Hematopoietic multipotent progenitor cell treated with erythropoietin and hydrocortisone succinate and interleukin-3 and kit ligand, for 15 days (in vitro differentiated cells): Measurements from ENCODE around the gene THAP4.
"Not testable (repeated sequence)": the region's sequence is repeated elsewhere in the genome, so short reads cannot be mapped to it uniquely, and the experiment has no call there.

Experiments used
- DNase-seq: peaks from one replicate; pipeline ENCODE4 v3.0.0-alpha.2; 2015; ENCODE audit warnings: low spot score

THAP4 gene

DNA sequence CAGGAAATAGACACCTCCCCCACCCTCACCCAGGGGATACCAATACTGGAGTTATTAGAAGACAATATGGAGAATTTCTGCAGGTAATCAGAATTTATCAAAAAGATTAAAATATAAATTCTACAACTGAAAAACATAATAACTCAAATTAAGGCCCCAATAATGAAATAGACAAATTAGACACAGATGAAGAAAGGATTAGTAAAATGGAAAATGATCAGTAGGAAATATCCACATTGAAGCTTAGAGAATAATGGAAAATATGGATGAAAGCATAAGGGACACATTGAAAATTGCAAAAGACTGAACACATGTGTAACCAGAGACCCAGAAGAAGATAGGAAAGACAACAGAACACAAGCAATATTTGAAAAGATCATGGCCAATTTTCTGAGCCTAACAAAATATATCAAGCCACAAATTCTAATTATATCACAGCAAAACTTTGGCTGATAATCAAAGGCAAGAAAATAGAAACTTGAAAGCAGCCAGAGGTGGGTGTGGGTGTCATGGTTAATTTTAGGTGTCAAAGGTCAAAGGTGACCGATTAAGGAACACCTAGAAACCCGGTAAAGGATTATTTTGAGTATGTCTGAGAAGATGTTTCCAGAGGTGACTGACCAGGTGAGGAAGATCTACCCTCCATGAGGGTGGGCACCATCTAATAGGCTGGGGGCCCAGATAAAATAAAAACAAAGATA is 50.2 kb downstream of the THAP4 start:
- DNase-seq, result no peak

DNA sequence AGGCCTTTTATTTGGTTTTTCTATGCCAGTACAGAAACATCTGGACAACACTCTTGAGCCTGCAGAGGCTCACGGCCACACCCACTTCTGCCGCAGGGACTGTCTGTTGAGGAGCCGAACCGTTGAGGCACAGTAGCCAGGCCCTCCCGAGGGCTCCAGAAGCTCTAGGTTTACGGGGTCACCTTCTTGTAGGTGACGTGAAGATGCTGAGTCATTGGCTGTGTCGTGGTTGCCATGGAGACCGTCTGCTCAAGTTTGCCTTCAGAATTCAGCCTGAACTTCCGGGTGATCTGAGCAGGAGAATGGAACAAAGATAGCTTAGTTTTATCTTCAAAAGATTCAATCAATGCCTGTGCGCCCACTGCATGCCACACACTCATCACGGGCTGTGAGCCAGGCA is 52.5 kb downstream of the THAP4 start:
- DNase-seq, result no peak

GRCh38 chr2:241582806-241583205 is 54.2 kb downstream of the THAP4 start:
- DNase-seq, result no peak

GRCh38 chr2:241582328-241582727 is 54.6 kb downstream of the THAP4 start:
- no peak for DNase-seq

GRCh38 chr2:241579281-241579680 is 57.7 kb downstream of the THAP4 start:
- DNase-seq, result no peak

DNA sequence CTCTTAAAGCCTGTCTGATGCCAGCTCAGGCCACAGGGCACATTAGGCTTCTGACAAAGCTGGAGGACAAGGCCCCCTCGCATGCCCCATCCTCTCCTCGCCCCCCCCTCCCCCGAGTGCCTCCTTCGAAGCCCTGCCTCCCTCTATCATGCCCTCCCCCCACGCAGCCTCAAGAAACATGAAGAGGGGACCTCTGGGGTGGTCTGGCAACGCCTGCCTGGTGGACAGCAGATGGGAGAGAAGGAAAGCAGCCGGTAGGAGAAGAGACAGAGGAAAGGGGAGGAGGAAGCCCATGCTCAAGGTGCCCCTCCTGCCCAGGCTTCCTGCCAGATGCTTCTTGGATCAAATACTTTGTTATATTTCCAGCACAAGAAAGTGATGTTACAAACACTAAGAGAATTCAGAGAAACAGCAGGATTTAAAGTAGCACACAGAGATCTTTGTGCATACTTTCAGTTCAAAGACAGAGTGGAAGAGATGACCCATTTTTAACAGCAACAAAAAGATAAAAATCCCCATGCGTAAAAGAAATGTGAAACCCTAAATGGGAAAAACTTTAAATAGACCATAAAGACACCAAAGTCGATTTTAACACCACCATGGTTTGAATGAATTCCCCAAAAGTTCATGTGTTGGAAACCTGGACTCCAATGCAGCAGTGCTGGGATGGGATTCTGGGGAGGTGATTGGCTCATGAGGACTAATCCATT is 59.4 kb downstream of the THAP4 start:
- DNase-seq, result no peak

GRCh38 chr2:241576293-241576654 is 60.7 kb downstream of the THAP4 start:
- DNase-seq, result no peak

DNA sequence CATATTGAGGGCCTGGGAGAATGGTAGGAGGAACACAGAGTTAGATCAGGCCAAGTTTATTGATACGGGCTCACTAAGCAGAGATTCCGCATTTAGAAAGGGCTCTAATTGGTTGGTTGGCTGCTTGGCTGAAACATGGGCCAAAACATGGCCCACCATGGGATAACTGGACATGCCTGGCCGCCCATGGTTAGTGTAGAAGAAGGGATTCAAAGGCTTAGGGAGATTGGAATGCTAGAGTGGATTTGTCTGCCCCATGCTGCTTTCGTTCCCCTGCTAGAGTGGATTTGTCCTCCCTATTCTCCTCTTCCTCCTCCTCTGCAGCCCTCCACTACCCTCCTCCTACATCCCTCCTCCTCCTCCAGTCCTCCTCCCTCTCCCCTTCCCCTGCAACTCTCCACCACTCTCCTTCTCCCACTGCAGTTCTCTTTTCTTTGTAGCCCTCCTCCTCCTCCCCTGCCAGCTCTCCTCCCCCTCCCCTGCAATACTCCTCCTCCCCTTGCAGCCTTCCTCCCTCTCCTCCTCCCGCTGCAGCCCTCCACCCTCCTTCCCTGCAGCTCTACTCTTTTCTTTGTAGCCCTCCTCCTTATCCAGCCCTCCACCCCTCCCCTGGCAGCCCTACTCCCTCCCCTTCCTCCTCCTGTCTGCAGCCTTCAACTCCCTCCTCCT is 61.2 kb downstream of the THAP4 start:
- no peak for DNase-seq

DNA sequence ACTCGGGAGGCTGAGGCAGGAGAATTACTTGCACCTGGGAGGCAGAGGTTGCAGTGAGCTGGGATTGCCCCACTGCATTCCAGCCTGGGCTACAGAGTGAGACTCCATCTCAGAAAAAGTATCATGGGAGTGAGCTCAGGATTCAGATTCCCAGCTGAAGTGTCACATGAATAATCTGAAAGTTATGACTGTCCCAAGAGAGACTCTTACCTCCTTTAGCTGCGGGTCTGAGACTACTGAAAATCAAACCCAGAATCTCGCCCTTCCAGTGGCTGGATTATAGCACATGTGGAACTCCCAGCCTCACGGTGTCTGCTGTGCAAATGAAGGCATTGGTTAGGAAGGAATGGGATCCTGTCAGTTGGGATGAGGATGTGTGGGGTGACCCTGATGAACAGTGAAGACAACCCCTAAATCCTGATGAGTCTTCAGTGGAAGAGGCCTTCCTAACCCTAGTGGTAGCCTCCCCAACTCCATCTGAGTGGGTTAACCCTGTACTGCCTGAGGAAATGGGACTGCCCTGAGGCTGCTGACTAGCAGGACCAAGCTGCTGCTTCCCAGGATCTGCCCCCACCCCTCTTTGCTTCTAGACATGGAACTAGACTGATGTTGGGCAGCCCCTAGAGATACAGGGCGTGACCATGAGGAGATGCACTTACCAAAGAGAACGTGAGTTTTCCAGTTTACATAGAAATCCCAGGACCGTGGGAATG is 61.9 kb downstream of the THAP4 start:
- no peak for DNase-seq

GRCh38 chr2:241573741-241574140 is 63.2 kb downstream of the THAP4 start:
- DNase-seq, result no peak

DNA sequence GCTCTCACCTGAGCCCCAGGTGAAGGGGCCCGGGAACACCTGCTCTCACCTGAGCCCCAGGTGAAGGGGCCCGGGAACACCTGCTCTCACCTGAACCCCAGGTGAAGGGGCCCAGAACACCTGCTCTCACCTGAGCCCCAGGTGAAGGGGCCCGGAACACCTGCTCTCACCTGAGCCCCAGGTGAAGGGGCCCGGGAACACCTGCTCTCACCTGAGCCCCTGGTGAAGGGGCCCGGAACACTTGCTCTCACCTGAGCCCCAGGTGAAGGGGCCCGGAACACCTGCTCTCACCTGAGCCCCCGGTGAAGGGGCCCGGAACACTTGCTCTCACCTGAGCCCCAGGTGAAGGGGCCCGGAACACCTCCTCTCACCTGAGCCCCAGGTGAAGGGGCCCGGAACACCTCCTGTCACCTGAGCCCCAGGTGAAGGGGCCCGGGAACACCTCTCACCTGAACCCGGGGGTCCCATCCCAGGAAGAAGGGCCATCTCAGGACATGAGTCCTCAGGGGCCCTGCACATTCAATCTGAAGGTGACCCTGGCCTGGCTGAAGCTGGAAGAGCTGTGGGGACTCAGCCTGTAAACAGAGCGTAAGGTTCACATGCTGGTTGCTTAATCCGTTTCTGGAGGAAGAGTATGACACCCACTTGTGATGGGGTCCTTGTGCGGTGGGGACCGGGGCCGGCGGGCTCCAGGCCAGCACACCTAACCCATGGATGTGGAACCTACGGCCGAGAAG is 63.9 kb downstream of the THAP4 start:
- not testable (repeated sequence) for DNase-seq

DNA sequence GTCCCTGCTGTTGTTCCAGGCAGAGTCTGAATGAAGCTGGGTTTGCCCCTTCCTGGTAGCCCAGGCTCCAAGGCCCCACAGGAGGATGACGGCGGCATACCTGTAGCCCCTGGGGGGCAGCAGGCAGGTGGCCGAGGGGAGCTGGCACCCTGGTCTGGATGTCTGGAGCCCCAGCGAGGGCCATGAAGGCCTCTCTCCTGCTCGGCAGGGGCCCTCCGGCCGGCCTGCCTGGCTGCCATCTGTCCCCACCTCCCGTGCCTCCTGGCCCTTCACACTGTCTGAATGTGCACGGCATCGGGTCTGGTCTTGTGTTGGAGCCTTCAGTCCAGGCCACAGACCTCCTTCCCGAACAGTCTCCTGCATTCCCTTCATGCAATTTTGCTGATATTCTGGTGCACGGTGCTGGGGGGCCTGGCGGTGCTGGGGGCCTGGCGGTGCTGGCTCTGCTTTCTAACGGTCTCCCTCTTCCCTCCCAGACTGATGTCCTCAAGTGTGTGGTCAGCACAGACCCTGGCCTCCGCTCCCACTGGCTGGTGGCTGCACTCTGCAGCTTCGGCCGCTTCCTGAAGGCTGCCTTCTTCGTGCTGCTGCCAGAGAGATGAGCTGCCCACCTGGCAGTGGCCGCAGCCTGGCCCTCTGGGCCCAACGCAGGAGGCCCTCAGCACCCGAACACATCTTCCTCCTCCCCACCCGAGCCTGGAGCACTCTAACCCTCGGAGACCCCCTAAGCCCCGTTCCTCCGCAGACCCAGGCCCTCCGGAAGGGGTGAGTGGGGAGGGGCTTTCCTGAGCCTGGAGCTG is 64.9 kb downstream of the THAP4 start:
- DNase-seq, result no peak

DNA sequence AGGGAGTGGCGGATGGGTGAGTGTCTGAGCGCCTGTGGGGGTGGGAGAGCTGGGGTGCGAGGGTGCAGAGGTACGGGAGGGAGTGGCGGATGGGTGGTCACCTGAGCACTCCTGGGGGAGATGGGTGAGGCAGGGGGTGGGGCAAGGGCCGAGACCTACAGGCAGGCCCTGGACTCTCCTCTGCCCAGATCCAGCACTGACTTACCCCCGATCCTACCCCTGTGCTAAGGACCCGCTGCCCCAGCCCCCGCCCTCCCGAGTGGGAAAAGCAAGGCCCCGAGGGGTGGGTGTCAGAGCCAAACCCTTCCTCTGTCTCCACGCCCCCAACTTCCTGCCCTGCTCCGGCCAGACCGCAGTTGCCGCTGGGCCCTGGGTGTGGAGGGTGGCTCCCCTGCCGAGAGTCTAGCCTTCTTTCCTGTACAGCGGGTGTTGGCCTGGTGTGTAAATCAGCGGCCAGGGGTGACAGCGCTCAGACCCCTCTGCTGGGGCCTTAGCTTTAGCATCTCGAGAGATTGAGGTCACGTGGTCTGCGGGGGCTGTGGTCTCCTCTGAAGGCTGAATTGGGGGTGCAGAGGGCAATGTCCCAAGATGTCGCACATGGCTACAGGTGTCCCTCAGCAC is 65.9 kb downstream of the THAP4 start:
- no peak for DNase-seq

DNA sequence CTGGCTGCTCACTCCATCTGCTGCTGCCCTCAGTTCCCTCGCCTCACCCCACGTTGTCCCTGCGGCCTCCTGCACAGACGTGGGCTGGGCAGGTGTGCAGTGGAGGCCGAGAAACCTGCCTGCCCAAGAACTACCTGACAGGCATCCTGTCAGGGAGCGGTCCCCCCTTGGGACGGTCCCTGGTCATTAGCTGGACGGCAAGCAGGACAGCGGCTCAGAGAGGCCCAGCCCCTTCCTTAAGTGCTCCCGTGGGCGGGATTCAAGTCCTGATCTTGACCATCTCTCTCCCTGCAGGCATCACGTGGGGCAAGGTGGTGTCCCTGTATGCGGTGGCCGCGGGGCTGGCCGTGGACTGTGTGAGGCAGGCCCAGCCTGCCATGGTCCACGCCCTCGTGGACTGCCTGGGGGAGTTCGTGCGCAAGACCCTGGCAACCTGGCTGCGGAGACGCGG is 67.1 kb downstream of the THAP4 start:
- no peak for DNase-seq

DNA sequence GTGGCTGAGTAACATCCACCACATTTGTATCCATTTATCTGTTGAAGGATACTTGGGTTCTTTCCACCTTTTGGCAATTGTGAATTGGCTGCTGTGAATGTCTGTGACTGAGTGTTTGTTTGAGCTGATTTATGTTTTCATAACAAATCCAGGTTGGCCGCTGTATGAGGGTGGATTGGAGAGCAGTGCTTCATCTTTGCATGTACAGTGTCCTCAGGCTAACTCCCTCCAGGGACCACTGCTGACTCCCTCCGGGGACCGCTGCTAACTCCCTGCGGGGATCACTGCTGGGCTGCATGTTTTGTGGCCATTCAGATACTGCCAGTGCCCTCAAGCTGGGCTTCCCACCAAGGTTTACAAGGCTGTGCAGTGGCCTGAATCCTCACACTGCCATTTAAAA is 68.2 kb downstream of the THAP4 start:
- DNase-seq, result no peak

- DNase-seq, result no peak
These were observed 69.2 kb downstream of the THAP4 start for GRCh38 chr2:241567776-241568175.

GRCh38 chr2:241567266-241567665 is 69.7 kb downstream of the THAP4 start:
- not testable (repeated sequence) for DNase-seq

DNA sequence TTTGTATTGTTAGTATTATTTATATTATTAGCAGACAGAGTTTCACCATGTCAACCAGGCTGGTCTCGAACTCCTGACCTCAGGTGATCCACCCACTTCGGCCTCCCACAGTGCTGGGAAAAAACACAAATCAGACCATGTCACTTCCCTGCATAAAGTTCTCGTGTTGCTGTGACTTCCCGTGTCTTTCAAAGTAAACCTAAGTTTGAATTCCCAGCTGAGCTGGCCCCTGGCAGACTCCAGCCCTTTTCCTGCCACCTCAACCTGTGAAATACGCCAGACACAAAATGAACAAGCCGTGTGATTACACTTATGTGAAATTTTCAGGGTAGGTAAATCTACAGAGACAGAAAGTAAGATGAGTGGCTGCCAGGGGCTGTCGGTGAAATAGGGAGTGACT is 70.5 kb downstream of the THAP4 start:
- DNase-seq, result no peak

- not testable (repeated sequence) for DNase-seq
These were observed 70.9 kb downstream of the THAP4 start for GRCh38 chr2:241566021-241566420.

DNA sequence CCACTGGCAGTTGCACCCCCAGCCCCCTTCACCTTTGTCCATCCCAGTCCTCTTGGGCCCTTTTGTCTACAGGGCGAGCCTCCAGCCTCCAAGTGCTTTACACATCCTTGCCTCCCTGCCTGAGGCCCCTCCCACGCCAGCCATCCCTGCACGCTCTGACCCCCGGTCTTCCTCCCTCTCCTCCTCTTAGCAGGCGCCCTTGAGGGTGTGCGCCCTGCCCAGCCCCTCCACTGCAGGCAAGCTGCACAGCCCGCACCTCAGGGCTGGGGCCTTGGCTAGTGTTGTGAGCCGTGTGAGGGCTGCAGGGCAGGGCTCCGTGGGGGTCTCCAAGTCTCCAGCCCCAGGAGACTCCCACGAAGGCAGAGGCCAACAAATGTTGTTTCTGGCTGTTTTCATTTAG is 71.5 kb downstream of the THAP4 start:
- no peak for DNase-seq
